ENCODE results near the gene RAD51. TPM values are rescaled to one million over a fixed set of nuclear protein-coding genes. Genes with fewer than 3 reads are reported as not detected.
A peak's percentile ranks its signal among the peaks of the same experiment; 100 is the strongest.

RAD51 gene
- total and polyA plus RNA-seq, 9 of the 15 experiments (the other 6 are each of a cell fraction or from before 2014, with no cell fraction given), result 16.0 to 63.8 (median 34.6) TPM

GRCh38 chr15:40763801-40764628, 69.0 kb downstream of the RAD51 start, which contains the start of gene GCHFR (continued):
- TF ChIP-seq THRA (IDR thresholded peaks at IDR 0.05), result no peak
- TF ChIP-seq HNRNPLL (IDR thresholded peaks at IDR 0.05; ENCODE audit: low read depth, low read length, poor library complexity, severe bottlenecking), result peak; percentile 37
- TF ChIP-seq RBM22 (IDR thresholded peaks at IDR 0.05; ENCODE audit: low read depth, low read length, poor library complexity, severe bottlenecking), result peak; percentile 11
- no peak for TF ChIP-seq ZNF695 (CRISPR knock-in tag; IDR thresholded peaks at IDR 0.05)
- no peak for TF ChIP-seq ZNF609 (CRISPR knock-in tag; IDR thresholded peaks at IDR 0.05; ENCODE audit: borderline replicate concordance)
- TF ChIP-seq FOXK2 (conservative IDR thresholded peaks at IDR 0.05 in 1 of 2, IDR thresholded peaks at IDR 0.05 in 1 of 2; ENCODE audit: low read depth in 2 of 2), result no peak
- no peak for TF ChIP-seq PRPF4 (IDR thresholded peaks at IDR 0.05; ENCODE audit: insufficient read depth, low read depth, low read length, poor library complexity, severe bottlenecking)
- no peak for TF ChIP-seq ZNF592 (IDR thresholded peaks at IDR 0.05)
- no peak for TF ChIP-seq ZNF780A (CRISPR knock-in tag; IDR thresholded peaks at IDR 0.05)
- TF ChIP-seq MIER1 (IDR thresholded peaks at IDR 0.05; ENCODE audit: low read depth), result no peak
- TF ChIP-seq SRSF3 (IDR thresholded peaks at IDR 0.05; ENCODE audit: insufficient read depth, low read length), result no peak
